ENCODE results near the gene CCDC183.
"Not testable (repeated sequence)": the region's sequence is repeated elsewhere in the genome, so short reads cannot be mapped to it uniquely, and the experiment has no call there.

CCDC183 gene

DNA sequence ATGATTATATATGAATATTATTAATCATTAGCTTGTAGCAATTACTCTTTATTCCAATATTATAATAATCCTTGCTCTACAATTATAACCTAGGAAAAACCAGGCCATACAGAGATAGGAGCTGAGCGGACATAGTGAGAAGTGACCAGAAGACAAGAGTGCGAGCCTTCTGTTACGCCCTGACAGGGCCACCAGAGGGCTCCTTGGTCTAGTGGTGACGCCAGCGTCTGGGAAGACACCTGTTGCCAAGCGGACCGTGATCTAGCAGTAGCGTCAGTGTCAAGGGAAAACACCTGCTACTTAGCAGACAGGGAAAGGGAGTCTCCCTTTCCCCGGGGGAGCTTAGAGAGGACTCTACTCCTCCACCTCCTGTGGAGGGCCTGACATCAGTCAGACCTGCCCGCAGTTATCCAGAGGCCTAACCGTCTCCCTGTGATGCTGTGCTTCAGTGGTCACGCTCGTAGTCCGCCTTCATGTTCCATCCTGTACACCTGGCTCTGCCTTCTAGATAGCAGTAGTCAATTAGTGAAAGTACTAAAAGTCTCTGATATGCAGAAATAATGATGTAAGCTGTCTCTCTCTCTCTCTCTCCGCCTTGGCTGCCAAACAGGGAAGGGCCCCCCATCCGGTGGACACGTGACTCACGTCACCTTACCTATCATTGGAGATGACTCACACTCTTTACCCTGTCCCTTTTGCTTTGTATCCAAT, 29.6 kb upstream of the CCDC183 start:
- ATAC-seq, result peak; percentile 31
- not testable (repeated sequence) for H3K36me3 Mint-ChIP-seq (ENCODE audit: low read depth); H3K9me3 Mint-ChIP-seq
- peaks cover 13% of the 10 kb centered on the region for H3K4me1 Mint-ChIP-seq
- peak overlapping the region; percentile 16 for H3K4me3 Mint-ChIP-seq
- peak overlapping the region; percentile 79 for H3K27ac Mint-ChIP-seq
- peaks cover 15% of the 10 kb centered on the region for H3K27me3 Mint-ChIP-seq
- peak; percentile 59 for DNase-seq

DNA sequence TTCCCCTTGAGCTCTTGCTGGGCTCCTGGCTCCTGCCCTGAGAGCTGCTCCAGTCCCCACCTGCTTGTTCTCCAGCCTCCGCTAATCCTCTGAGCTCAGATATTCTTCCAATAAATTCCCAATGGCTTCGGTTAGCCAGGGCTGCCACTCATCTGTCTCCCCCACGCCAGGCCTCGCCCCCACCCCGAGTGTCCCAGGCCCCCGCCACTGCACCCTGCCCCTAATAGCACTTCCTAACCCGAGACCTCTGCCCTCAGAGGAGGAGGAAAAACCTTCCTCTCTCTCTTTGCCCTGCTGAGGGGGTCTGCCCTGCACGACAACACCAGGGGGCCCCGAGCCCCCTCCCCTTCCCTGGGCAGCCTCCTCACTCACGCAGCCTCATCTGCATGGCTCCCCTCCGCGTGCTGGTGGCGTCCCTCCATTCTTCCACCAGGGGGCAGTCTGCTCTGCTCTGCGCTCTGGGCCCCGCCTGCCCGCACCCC, 26.4 kb upstream of the CCDC183 start:
- Mint-ChIP-seq H3K36me3 (ENCODE audit: low read depth) (peaks cover 3% of the 10 kb centered on the region), H3K4me1 (peaks cover 13% of the 10 kb centered on the region), H3K27me3 (peaks cover 15% of the 10 kb centered on the region), H3K4me3 (no peak overlapping the region), H3K27ac (no peak overlapping the region), H3K9me3 (peaks cover 7% of the 10 kb centered on the region)
- DNase-seq (peak; percentile 72), ATAC-seq (peak; percentile 50)

- peaks cover 3% of the 10 kb centered on the region for H3K36me3 Mint-ChIP-seq (ENCODE audit: low read depth)
- no peak for ATAC-seq
- no peak overlapping the region for H3K27ac Mint-ChIP-seq
- no peak for DNase-seq
- H3K27me3 Mint-ChIP-seq, result peaks cover 13% of the 10 kb centered on the region
- H3K9me3 Mint-ChIP-seq, result peaks cover 7% of the 10 kb centered on the region
- H3K4me3 Mint-ChIP-seq, result no peak overlapping the region
- peaks cover 4% of the 10 kb centered on the region for H3K4me1 Mint-ChIP-seq
Measured at GRCh38 chr9:136771907-136772415, 24.2 kb upstream of the CCDC183 start.

DNA sequence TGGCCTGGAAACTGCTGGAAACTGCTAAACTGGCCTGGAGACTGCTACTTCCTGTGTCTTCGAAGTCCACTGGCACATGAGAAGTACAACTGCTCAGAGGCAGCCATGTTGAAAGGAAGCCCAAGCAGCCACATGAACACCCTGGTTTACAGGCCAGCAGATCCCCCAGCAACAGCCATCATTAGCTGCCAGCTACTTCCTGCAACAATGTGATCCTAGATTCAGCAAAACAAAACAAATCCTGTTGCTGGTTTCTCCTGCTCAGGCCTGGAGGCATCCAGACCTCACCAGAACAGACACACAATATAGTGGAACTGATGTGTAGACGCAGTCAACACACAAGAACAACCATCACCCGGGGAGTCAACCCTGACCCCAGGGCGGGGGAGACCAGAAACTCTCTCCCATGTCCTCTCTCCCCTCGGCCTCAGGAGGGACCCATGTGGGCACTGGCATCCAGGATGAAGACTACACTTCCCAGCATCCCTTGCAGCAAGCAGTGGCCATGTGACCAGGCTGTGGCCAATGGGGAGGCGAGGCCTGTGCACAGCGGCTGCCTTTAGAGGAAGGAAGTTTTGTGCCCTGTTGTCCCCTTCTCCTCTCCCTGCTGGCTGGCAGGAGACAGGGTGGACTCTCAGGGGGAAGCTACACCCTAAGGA, 22.6 kb upstream of the CCDC183 start:
- H3K27me3 Mint-ChIP-seq, result peaks cover 11% of the 10 kb centered on the region
- no peak overlapping the region for H3K27ac Mint-ChIP-seq
- ATAC-seq, result peak; percentile 57
- H3K9me3 Mint-ChIP-seq, result peaks cover 7% of the 10 kb centered on the region
- no peak overlapping the region for H3K4me3 Mint-ChIP-seq
- H3K36me3 Mint-ChIP-seq (ENCODE audit: low read depth), result peaks cover 3% of the 10 kb centered on the region
- DNase-seq, result peak; percentile 37
- peaks cover 2% of the 10 kb centered on the region for H3K4me1 Mint-ChIP-seq

GRCh38 chr9:136774416-136775045, 21.6 kb upstream of the CCDC183 start:
- no peak for DNase-seq
- H3K9me3 Mint-ChIP-seq, result peaks cover 7% of the 10 kb centered on the region
- peaks cover 3% of the 10 kb centered on the region for H3K36me3 Mint-ChIP-seq (ENCODE audit: low read depth)
- H3K27ac Mint-ChIP-seq, result no peak overlapping the region
- no peak for ATAC-seq
- peaks cover 14% of the 10 kb centered on the region for H3K27me3 Mint-ChIP-seq
- H3K4me3 Mint-ChIP-seq, result no peak overlapping the region
- H3K4me1 Mint-ChIP-seq, result peaks cover 2% of the 10 kb centered on the region

GRCh38 chr9:136775191-136775590, 20.9 kb upstream of the CCDC183 start:
- DNase-seq (no peak), ATAC-seq (no peak)
- H3K27me3 Mint-ChIP-seq, result peaks cover 12% of the 10 kb centered on the region
- H3K27ac Mint-ChIP-seq, result no peak overlapping the region
- peaks cover 7% of the 10 kb centered on the region for H3K9me3 Mint-ChIP-seq
- peaks cover 3% of the 10 kb centered on the region for H3K36me3 Mint-ChIP-seq (ENCODE audit: low read depth)
- no peak overlapping the region for H3K4me3 Mint-ChIP-seq
- H3K4me1 Mint-ChIP-seq, result peaks cover 2% of the 10 kb centered on the region

DNA sequence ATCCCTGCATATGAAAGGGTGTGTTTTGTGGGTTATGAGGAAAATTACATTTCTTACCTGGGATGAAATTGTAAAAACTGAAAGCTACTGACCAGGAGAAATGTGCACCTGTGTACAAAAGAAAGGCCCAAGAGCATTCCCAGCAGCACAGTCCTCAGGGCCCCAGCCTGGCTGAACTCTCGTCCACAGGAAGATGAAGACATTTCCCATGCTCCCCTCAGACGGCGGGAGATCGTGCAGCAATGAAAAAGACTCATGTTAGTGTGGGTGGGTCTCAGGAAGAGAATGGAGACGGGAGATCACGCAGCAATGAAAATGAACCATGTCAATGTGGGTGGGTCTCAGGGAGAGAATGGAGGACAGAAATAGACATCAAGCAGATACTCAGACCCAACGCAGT, 19.2 kb upstream of the CCDC183 start:
- H3K4me3 Mint-ChIP-seq, result no peak overlapping the region
- H3K4me1 Mint-ChIP-seq, result no peaks in the 10 kb centered on the region
- DNase-seq (no peak), ATAC-seq (no peak)
- H3K9me3 Mint-ChIP-seq, result peaks cover 7% of the 10 kb centered on the region
- peaks cover 3% of the 10 kb centered on the region for H3K36me3 Mint-ChIP-seq (ENCODE audit: low read depth)
- H3K27me3 Mint-ChIP-seq, result peaks cover 11% of the 10 kb centered on the region
- H3K27ac Mint-ChIP-seq, result no peak overlapping the region

DNA sequence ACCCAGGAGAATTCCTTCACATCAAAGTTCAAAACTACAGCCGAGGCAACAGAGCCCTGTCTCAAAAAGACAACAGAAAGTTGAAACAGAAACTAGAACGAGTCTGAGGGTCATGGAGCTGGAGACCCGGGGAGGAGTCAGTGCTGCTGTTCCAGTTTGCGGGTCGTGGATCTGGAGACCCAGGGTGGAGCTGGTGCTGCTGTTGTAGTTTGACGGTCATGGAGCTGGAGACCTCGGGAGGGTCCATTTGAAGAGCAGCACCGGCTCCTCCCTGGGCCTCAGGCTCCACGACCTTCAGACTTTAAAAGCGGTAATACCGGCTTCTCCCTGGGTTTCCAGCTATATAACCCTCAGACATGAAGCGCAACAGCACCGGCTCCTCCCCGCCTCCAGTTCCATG, 18.8 kb upstream of the CCDC183 start:
- Mint-ChIP-seq H3K36me3 (ENCODE audit: low read depth) (peaks cover 3% of the 10 kb centered on the region), H3K4me3 (no peak overlapping the region), H3K27me3 (peaks cover 14% of the 10 kb centered on the region), H3K27ac (no peak overlapping the region), H3K9me3 (peaks cover 7% of the 10 kb centered on the region), H3K4me1 (no peaks in the 10 kb centered on the region)
- DNase-seq (no peak), ATAC-seq (no peak)

GRCh38 chr9:136779808-136780207, 16.3 kb upstream of the CCDC183 start:
- no peak overlapping the region for H3K27ac Mint-ChIP-seq
- peaks cover 14% of the 10 kb centered on the region for H3K27me3 Mint-ChIP-seq
- peaks cover 5% of the 10 kb centered on the region for H3K4me1 Mint-ChIP-seq
- H3K9me3 Mint-ChIP-seq, result no peaks in the 10 kb centered on the region
- DNase-seq (no peak), ATAC-seq (no peak)
- H3K4me3 Mint-ChIP-seq, result no peak overlapping the region
- H3K36me3 Mint-ChIP-seq (ENCODE audit: low read depth), result no peaks in the 10 kb centered on the region

DNA sequence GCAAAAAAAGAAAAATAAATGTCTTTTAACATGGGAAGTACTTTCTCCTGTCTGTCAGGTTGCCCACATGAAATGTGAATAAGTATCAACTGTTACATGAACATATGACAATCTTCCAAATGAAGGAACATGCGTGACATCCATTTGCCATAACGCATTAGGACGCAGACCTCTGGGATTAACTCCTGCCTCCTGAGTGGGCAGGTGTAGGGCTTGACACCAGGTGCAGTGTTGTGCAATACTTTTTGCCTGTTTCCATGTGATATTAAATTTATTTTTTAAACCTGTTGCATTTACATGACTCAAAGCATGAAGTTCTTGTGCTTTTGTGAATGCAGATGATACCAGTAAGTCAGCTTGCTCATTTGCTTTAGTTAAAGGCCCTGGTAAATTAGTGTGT, 13.7 kb upstream of the CCDC183 start:
- Mint-ChIP-seq H3K27me3 (peaks cover 22% of the 10 kb centered on the region), H3K4me1 (peaks cover 5% of the 10 kb centered on the region), H3K4me3 (no peak overlapping the region), H3K9me3 (no peaks in the 10 kb centered on the region), H3K27ac (no peak overlapping the region), H3K36me3 (ENCODE audit: low read depth) (no peaks in the 10 kb centered on the region)
- ATAC-seq, result no peak
- DNase-seq, result no peak

GRCh38 chr9:136784249-136784996, 11.7 kb upstream of the CCDC183 start:
- H3K36me3 Mint-ChIP-seq (ENCODE audit: low read depth), result no peaks in the 10 kb centered on the region
- ATAC-seq (peak; percentile 28), DNase-seq (no peak)
- H3K27ac Mint-ChIP-seq, result no peak overlapping the region
- H3K27me3 Mint-ChIP-seq, result peaks cover 12% of the 10 kb centered on the region
- peaks cover 20% of the 10 kb centered on the region for H3K4me1 Mint-ChIP-seq
- no peak overlapping the region for H3K4me3 Mint-ChIP-seq
- H3K9me3 Mint-ChIP-seq, result no peaks in the 10 kb centered on the region

DNA sequence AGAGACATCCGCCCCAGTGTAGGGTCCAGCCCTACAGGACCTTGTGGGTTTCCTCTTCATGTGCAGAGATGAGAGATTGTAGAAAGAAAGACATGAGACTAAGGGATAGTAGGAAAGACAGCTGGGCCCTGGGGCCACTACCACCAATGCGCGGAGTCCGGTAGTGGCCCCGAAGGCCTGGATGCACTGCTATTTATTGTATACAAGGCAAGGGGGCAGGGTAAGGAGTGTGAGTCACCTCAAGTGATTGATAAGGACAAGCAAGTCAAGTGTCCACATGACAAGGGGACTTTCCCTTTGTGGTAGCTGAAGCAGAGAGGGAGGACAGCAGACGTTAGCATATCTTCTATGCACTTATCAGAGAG, 11.2 kb upstream of the CCDC183 start:
- DNase-seq (no peak), ATAC-seq (no peak)
- peaks cover 20% of the 10 kb centered on the region for H3K4me1 Mint-ChIP-seq
- no peaks in the 10 kb centered on the region for H3K36me3 Mint-ChIP-seq (ENCODE audit: low read depth)
- H3K27me3 Mint-ChIP-seq, result peaks cover 12% of the 10 kb centered on the region
- no peak overlapping the region for H3K27ac Mint-ChIP-seq
- no peaks in the 10 kb centered on the region for H3K9me3 Mint-ChIP-seq
- no peak overlapping the region for H3K4me3 Mint-ChIP-seq

DNA sequence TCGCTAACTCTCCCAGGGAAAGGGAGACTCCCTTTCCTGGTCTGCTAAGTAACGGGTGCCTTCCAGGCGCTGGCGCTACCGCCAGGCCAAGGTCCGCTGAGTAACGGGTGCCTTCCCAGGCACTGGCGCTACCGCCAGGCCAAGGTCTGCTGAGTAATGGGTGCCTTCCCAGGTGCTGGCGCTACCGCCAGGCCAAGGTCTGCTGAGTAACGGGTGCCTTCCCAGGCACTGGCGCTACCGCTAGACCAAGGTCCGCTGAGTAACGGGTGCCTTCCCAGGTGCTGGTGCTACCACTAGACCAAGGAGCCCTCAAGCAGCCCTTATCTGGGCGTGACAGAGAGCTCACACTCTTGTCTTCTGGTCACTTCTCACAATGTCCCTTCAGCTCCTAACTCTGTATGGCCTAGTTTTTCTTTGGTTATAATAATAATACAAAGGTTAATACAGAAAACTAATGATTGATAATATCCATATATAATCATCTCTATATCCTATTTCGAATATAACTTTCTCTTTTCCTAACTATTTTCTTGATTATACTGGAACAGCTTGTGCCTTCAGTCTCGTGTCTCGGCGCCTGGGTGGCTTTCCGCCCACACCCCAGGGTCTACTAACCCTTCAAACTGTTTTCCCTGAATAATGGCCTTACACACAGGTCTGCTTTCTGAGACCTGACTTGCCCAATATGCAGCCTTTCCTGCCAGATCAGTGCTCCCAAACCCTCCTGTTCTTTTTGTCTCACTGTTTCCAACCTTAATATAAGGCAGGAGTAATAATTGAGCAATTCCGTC, 10.4 kb upstream of the CCDC183 start:
- H3K4me3 Mint-ChIP-seq; H3K9me3 Mint-ChIP-seq; DNase-seq; ATAC-seq; H3K36me3 Mint-ChIP-seq (ENCODE audit: low read depth); H3K27ac Mint-ChIP-seq: not testable (repeated sequence)
- Mint-ChIP-seq H3K4me1 (peaks cover 25% of the 10 kb centered on the region), H3K27me3 (peaks cover 12% of the 10 kb centered on the region)

GRCh38 chr9:136786451-136786850, 9.7 kb upstream of the CCDC183 start:
- peaks cover 12% of the 10 kb centered on the region for H3K27me3 Mint-ChIP-seq
- no peaks in the 10 kb centered on the region for H3K36me3 Mint-ChIP-seq (ENCODE audit: low read depth)
- ATAC-seq, result no peak
- peaks cover 25% of the 10 kb centered on the region for H3K4me1 Mint-ChIP-seq
- no peaks in the 10 kb centered on the region for H3K9me3 Mint-ChIP-seq
- DNase-seq, result no peak
- no peak overlapping the region for H3K27ac Mint-ChIP-seq
- no peak overlapping the region for H3K4me3 Mint-ChIP-seq

Data from activated naive CD8-positive, alpha-beta T cell treated with anti-CD3 and anti-CD28 coated beads, Interleukin-2, amount 50 U/mL, for 24 hours (primary cell).